Thyroid gland (tissue), 4 donors: Measurements from ENCODE around the gene NRN1.

ENCODE experiments used
- CTCF ChIP-seq, 6 experiments: fragments of 200-600 bp in 3 of 6; fragments of 450-650 bp in 3 of 6; sonication (generic) in 3 of 6; IDR thresholded peaks; one replicate each; pipeline ENCODE4 v1.5.1; 2016 to 2019; ENCODE audit warnings: antibody characterized with exemption in 6 of 6, mild to moderate bottlenecking in 2 of 6, inconsistent platforms in 1 of 6, moderate library complexity in 1 of 6
- POLR2A ChIP-seq, 2 donors: fragments of 450-650 bp; IDR thresholded peaks; one replicate each; pipeline ENCODE4 v1.6.1; 2017; ENCODE audit warnings: antibody characterized with exemption in 2 of 2, mild to moderate bottlenecking in 2 of 2, moderate library complexity in 1 of 2

DNA sequence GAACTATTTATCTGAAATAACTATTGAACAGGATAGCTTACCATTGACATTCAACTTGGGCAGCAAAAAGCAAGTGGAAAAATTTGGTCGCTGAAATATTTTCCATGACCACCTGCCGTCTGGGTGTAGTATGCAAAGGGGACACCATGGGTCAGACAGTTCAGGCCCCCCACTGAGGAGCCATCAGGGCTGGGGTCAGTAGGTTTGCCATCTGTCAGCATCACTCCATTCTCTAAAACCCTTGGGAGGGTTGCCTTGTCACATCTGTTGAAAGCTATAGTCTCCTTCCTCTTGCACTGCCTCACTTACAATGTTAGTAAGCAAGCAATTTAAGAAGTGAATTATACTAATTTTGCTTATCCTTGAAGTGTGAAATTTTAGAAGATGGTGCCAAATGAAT lies 44.9 kb downstream of the NRN1 start:
- TF ChIP-seq CTCF (IDR thresholded peaks at IDR 0.05) (no peak), POLR2A (IDR thresholded peaks at IDR 0.05) (no peak)
